Stimulated activated CD4-positive, alpha-beta T cell treated with anti-CD3 and anti-CD28 coated beads, Interleukin-4, amount 100 ng/mL, for 24 hours (primary cell): ENCODE data around the gene CDK11B.
"Not testable (repeated sequence)": the region's sequence is repeated elsewhere in the genome, so short reads cannot be mapped to it uniquely, and the experiment has no call there.

Experiments
- DNase-seq: peaks from one replicate; pipeline ENCODE4 v3.0.0-alpha.2; 2020

CDK11B gene

GRCh38 chr1:1680912-1681273, 22.1 kb upstream of the CDK11B start:
- DNase-seq, result no peak

GRCh38 chr1:1680031-1680911, 21.5 kb upstream of the CDK11B start:
- DNase-seq, result no peak

- no peak for DNase-seq
These were observed 20.0 kb upstream of the CDK11B start for GRCh38 chr1:1678581-1679380.

DNA sequence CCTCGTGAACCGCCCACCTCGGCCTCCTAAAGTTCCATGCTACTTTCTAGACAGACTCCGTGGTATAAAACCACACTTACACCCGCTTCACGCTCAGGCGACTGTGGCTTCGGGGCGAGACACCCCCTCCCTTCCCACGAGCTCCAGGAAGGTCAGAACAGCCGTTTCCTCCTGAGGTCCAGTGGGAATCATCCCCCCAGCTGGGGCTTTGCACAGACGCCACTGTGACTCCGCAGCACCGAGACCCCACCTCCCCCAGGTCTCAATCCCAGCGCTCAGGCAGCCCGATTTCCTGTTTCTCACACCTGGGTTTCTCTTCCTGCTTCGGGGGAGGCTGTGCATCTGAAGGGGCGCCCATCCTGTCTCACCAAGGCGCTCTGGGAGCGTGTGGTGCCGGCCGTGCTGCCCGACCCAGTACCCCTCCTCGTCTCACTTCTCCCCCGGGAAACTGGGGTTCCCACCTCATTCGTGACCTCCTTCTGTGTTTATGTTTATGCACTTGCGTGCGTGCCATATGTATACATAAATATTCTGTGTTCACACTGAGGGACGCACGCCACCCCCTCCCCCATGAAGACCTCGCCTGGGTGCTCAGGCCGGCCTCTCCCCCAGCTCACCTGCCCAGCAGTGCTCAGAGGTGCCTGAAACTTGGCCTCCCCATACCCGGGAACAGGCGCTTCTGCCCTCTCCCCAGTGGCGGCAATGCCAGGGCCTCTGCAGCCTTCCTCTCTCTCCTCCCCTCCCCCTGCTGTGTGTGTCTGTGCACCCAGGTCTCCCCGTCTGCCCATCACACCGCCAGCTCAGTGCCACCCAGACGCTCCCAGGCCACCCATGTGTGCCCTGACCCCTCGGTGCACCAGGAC, 19.1 kb upstream of the CDK11B start:
- DNase-seq, result peak; percentile 63

DNA sequence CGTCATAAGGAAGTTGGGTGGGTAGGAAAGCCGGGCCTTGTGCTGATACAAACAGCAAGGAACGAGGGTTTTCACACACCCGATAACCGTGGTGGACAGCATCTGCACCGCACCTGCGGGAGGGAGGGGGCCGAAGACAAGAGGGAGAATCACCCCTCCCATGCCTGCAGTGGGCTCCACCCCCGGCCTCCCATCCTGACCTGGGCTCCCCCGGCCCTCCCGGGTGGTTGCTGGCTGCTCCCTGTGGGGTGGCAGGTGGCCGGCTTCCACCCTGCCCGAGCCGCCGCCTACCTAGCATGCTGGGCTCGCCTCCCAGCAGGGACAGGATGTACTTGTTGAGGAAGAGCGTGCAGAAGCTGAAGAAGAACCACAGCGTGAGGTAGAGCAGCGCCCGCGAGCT, 17.3 kb upstream of the CDK11B start:
- DNase-seq, result not testable (repeated sequence)

DNA sequence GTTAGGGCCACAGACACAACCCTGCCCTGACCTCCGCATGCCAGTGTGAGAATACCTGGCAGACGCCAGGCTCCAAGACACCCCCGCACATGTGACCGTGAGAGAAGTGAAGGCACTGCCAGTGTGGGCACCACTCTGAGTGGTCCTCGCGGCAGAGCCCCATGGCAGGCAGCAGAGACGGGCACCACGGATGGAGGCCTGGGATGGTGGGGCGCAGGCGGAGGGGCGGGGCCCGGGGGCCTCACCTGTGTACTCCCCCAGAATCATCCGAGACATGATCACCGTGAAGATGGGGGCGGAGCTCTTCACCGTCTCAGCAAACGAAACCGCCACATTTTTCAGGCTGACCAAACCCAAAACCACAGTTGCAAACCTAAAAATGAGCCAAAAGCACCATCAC, 16.4 kb upstream of the CDK11B start:
- DNase-seq, result not testable (repeated sequence)

GRCh38 chr1:1674806-1675205, 16.0 kb upstream of the CDK11B start:
- not testable (repeated sequence) for DNase-seq

DNA sequence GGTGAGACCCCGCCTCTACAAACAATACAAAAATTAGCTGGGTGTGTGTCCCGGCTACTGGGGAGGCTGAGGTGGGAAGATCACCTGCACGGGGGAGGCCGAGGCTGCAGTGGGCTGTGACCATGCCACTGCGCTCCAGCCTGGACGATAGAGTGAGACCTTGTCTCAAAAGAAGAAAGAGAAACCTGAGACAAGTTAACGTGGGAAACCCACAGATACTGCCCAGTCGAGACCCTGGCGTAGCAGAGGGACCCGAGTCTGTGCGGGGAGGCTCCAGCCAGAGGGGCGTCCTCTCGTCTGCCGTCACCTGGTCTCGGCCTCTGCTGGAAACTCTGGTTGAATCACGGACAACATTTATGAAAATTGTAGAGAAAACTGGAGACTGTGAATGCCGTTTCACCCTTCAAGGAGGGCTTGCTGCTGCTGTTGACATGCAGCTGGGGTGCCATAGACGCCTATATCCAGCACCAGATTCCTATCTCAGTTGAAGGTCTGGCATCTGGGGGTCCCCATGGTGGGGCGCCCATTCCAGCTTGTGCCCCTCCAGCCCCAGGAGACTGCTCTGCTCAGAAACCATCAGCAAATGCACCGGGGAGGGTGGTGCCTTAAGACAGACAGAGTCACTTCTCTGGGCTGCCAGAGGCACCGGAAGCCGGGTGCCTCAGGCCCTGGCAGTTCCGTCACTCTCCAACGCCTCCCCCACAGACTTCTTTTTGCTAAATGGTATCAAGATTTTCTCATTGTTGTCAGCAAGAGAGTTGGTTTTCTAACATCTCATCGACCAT, 13.6 kb upstream of the CDK11B start:
- DNase-seq, result no peak

DNA sequence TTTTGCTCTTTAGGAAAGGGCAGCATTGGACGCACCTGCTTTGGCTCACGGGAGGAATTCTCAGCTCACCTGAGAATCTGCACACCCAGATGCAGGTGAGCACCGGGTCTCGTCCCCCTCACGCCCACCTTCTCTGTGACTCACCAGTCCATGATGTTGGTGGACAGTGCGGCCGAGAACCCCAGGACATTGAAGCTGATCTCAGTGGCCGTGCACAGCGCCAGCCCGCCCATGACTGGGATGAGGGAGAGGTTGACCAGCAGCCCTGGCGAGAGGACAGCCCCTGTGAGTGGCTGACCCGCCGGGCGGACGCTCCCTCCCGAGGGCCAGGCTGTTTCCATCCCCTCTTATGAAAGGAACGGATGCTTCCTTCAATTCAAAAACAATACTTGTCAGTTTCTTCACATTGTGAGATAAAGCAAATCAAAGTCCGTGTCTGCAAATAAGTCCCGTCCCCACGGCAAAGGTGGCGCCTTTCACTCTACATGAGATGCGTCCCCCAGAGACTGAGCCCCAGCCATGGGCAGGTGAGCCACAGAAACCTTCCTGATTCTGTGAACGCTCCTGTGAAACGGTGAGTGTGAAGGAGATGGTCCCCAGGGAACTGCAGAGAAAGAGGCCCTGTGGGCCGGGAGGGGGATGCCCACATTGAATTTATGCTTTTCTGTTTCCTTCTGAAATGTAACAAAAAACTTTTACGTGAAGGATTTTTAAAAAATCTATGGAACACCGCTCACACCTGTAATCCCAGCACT, 12.7 kb upstream of the CDK11B start:
- no peak for DNase-seq

DNA sequence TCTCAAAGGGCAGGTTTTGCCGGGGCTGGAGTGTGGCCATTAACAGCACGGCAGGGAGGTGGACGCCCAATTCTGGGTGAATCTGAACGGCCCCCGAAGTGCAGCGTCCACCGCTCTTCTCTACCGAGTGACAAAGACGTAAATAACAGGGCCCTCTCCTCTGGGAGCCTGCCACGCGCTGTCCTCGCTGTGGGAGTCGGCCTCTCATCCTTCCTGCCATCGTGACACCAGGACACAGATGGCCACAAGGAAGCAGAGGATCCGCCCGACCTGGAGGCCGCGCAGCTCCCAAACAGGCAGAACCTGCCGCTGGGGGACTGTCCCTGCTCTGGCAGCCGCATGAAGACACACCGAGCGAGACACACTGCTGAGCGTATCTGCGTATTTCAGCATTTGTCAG, 12.1 kb upstream of the CDK11B start:
- no peak for DNase-seq

GRCh38 chr1:1669468-1670440, 10.9 kb upstream of the CDK11B start:
- no peak for DNase-seq

- no peak for DNase-seq
These were observed 7.7 kb upstream of the CDK11B start for GRCh38 chr1:1666526-1666925.

GRCh38 chr1:1665815-1666251, 7.0 kb upstream of the CDK11B start:
- peak; percentile 45 for DNase-seq

DNA sequence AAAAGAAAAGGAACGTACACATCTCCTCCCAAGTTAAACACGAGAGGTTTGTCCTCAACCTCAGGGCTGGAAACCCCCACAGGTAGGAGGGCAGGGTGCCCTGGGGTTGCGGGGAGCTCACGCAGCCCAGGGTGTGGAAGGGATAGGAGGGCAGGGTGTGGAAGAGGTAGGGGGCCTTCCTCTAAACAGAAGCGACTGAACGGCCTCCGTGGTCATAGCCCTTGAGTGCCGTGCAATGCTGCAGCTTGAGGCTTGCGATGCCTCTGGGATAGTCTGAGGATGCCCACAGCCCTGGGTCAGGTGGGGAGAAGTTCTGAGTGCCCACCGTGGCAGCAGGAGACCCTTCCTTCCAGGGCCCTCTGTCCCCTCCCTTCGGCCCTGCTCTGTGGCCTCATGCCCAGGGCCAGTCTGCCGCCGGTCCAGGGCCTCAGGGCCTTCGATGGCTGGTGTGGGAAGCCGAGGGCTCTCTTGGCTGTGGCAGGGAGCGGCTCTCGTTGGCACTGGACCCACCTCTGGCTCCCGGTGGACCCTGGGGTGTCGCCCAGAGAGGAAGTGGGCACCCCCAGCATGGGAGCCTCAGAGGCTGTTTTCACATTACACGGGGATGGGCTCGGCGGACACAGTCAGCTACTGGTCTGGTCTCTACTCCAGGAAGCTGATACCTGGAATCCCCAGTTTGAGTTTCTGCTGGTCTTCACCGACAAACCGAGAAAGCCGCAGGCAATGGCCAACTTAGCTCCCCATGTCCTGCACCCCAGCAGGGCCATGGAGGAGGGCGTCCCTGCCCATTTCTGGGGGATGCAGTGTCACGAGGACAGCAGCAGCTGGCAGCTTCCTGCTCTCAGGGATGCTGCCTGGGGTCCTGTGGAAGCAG, 6.4 kb upstream of the CDK11B start:
- DNase-seq, result no peak

DNA sequence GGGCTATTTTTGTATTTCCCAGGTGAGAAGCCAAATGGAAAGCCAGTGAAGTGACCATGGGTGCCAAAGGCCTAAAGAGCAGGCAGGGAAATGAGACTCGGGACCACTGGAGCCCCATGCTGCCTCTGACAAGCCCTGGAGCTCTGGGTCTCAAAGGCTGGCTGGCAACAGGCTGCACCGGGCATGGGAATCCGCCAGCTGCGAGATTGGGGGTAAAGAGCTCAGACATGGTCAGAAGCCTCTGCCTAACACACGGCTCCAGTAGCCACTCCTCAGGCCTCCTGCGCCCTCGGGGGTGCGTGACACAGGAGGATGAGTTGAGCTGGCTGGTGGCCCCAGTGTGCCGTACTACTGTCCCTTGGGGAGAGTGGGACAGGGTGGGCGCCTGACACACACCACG, 5.5 kb upstream of the CDK11B start:
- not testable (repeated sequence) for DNase-seq

- not testable (repeated sequence) for DNase-seq
These were observed 4.2 kb upstream of the CDK11B start for GRCh38 chr1:1662830-1663560.

- DNase-seq, result not testable (repeated sequence)
These were observed 3.6 kb upstream of the CDK11B start for GRCh38 chr1:1662392-1662791.

DNA sequence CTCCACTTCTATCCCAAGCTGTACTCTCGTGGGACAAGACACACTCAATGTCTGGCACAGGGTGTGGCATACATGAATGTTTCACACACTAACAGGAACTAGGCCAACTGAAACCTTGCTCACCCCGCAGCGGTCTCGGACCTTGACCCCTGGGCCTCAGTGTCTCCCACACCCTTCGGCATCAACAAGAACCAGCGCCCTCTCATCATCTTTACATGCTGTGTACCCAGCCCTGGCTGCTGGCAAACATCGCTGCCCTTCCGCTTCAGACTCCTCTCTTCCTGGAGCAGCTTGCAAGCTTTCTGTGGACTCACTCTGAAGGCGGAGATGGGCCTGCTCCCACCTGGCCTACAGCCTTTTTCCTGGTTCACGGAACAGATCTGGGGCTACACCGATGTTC, 10.5 kb downstream of the CDK11B start:
- DNase-seq, result not testable (repeated sequence)
